Endothelial cell of umbilical vein (primary cell): ENCODE results near the gene SNX24. TPM values are rescaled to one million over a fixed set of nuclear protein-coding genes. Genes with fewer than 3 reads are reported as not detected.
A peak's percentile ranks its signal among the peaks of the same experiment; 100 is the strongest.

Source experiments
- BruUV-seq: library from RNA; stranded (reverse); fragments of 400-500 nt; replicated peaks from 2 replicates; lab custom pipeline; 2021; lab: Mats Ljungman, UMichigan
- CTCF ChIA-PET: fragments of 300-600, 350-600 bp; sonication (Branson Sonifier 250); formaldehyde crosslinking; loops from one replicate; lab custom pipeline; 2021; ENCODE audit warnings: antibody characterized with exemption, inconsistent platforms; lab: Charles Lee
- POLR2A ChIA-PET: fragments of 300-600, 350-600 bp; sonication (Branson Sonifier 250); formaldehyde crosslinking; loops from one replicate; lab custom pipeline; 2021; ENCODE audit warnings: antibody characterized with exemption, inconsistent platforms; lab: Charles Lee
- DNase-seq: peaks from one replicate; pipeline ENCODE4 v3.0.0-alpha.2; 2011; ENCODE audit warnings: low read depth, low spot score
- FAIRE-seq: peaks from 2 replicates; lab custom pipeline; 2011; peaks lifted over from hg19 to GRCh38; lab: Jason Lieb, UNC
- H2AFZ ChIP-seq: 2 replicates; pipeline ENCODE4 v1.6.0; 2012; ENCODE audit warnings: low read depth, low read length, control low read depth, inconsistent platforms
- H3K27ac ChIP-seq: 2 replicates; pipeline ENCODE4 v1.5.1; 2011; ENCODE audit warnings: low read depth, mild to moderate bottlenecking, control low read depth, low read length, moderate library complexity; ENCODE audit not compliant: insufficient read depth
- H3K27me3 ChIP-seq, 2 experiments: 2 replicates each; pipeline versions ENCODE4 v1.6.0 to v1.6.1; 2011; ENCODE audit warnings: low read length in 2 of 2, mixed read lengths in 1 of 2; ENCODE audit not compliant: control insufficient read depth in 2 of 2, insufficient read depth in 2 of 2
- H3K36me3 ChIP-seq, 2 experiments: 2 replicates in 1 of 2; 3 replicates in 1 of 2; pipeline ENCODE4 v1.5.1; 2011; ENCODE audit warnings: low read length in 2 of 2, mild to moderate bottlenecking in 1 of 2, moderate library complexity in 1 of 2; ENCODE audit not compliant: control insufficient read depth in 2 of 2, insufficient read depth in 2 of 2; ENCODE audit errors: extremely low read depth in 1 of 2
- H3K4me1 ChIP-seq: 3 replicates; pipeline ENCODE4 v1.5.1; 2011; ENCODE audit warnings: mild to moderate bottlenecking, low read length; ENCODE audit not compliant: control insufficient read depth, insufficient read depth; ENCODE audit errors: extremely low read depth
- H3K4me2 ChIP-seq: 2 replicates; pipeline ENCODE4 v1.6.1; 2011; ENCODE audit warnings: low read length, control low read depth, mixed read lengths; ENCODE audit not compliant: insufficient read depth
- H3K4me3 ChIP-seq, 3 experiments: fragments of 200-600 bp in 1 of 3; sonication (generic), shearing (Covaris generic) in 1 of 3; replicated peaks in 1 of 3; 2 replicates each; pipeline ENCODE4 v1.5.1; 2011 to 2016; ENCODE audit warnings: control low read depth in 3 of 3, low read length in 3 of 3, mild to moderate bottlenecking in 2 of 3, inconsistent platforms in 1 of 3, low read depth in 1 of 3, moderate library complexity in 1 of 3; ENCODE audit not compliant: insufficient read depth in 1 of 3
- H3K79me2 ChIP-seq: 2 replicates; pipeline ENCODE4 v1.6.0; 2012; ENCODE audit warnings: low read length, inconsistent platforms; ENCODE audit not compliant: control insufficient read depth, insufficient read depth
- H3K9ac ChIP-seq: replicated peaks from 2 replicates; pipeline ENCODE3; 2011; ENCODE audit warnings: low read length, control low read depth; ENCODE audit not compliant: insufficient read depth; ENCODE audit errors: extremely low read depth
- H3K9me1 ChIP-seq: replicated peaks from 3 replicates; pipeline ENCODE4 v1.6.0; 2011; ENCODE audit warnings: mild to moderate bottlenecking, low read length; ENCODE audit not compliant: control insufficient read depth, insufficient read depth; ENCODE audit errors: extremely low read depth
- H3K9me3 ChIP-seq: replicated peaks from 2 replicates; pipeline ENCODE4 v1.5.1; 2012; ENCODE audit warnings: low read length, inconsistent platforms; ENCODE audit not compliant: control insufficient read depth, insufficient read depth
- H4K20me1 ChIP-seq: replicated peaks from 2 replicates; pipeline ENCODE3; 2011; ENCODE audit warnings: mild to moderate bottlenecking, low read length; ENCODE audit not compliant: control insufficient read depth, insufficient read depth; ENCODE audit errors: extremely low read depth
- CTCF ChIP-seq, 2 donors: IDR thresholded peaks; 1 replicate in 1 of 2; 2 replicates in 1 of 2; pipeline ENCODE4 v1.5.1; 2011; ENCODE audit warnings: low read length in 2 of 2, mild to moderate bottlenecking in 2 of 2, moderate library complexity in 2 of 2, control low read depth in 1 of 2, inconsistent platforms in 1 of 2, low read depth in 1 of 2; ENCODE audit not compliant: insufficient read depth in 1 of 2; ENCODE audit errors: extremely low read depth in 1 of 2
- EZH2 ChIP-seq: IDR thresholded peaks from 2 replicates; pipeline ENCODE4 v1.6.1; 2012; ENCODE audit warnings: borderline replicate concordance, low read depth, mild to moderate bottlenecking, moderate library complexity, low read length, inconsistent platforms; ENCODE audit not compliant: severe bottlenecking
- FOS ChIP-seq: IDR thresholded peaks from 2 replicates; pipeline ENCODE4 v1.6.1; 2011; ENCODE audit warnings: mild to moderate bottlenecking, low read length, moderate library complexity, borderline replicate concordance; ENCODE audit not compliant: insufficient read depth
- GATA2 ChIP-seq: IDR thresholded peaks from 2 replicates; pipeline ENCODE4 v1.7.0; 2011; ENCODE audit warnings: low read depth, mild to moderate bottlenecking, moderate library complexity, mixed read lengths, low read length; ENCODE audit not compliant: insufficient read length, insufficient read depth
- JUN ChIP-seq: IDR thresholded peaks from 2 replicates; pipeline ENCODE4 v1.6.1; 2011; ENCODE audit warnings: borderline replicate concordance, low read depth; ENCODE audit not compliant: insufficient read length, insufficient read depth
- MYC ChIP-seq: IDR thresholded peaks from one replicate; pipeline ENCODE4 v1.6.1; 2011; ENCODE audit warnings: mild to moderate bottlenecking, low read depth, low read length
- POLR2A ChIP-seq: IDR thresholded peaks from 2 replicates; pipeline ENCODE4 v1.6.1; 2012; ENCODE audit warnings: low read depth, mild to moderate bottlenecking, control low read depth, low read length
- POLR2AphosphoS5 ChIP-seq: IDR thresholded peaks from 2 replicates; pipeline ENCODE4 v1.6.1; 2012; ENCODE audit warnings: low read depth, mild to moderate bottlenecking, control low read depth, low read length, moderate library complexity; ENCODE audit not compliant: insufficient read depth
- dilution Hi-C: fragments of 300-500 bp; cut with MboI; formaldehyde crosslinking; loops from one replicate; pipeline ENCODE4 v1.15.0; 2019; ENCODE audit warnings: low sequenced_read_pairs; ENCODE audit not compliant: extremely low pct_ligation_motif_present
- intact Hi-C: fragments of 100-400 bp; cut with micrococcal nuclease; formaldehyde crosslinking; loops from one replicate; pipeline ENCODE4 v1.10.0; 2022
- polyA plus RNA-seq, 4 experiments: library from polyadenylated mRNA; depleted of rRNA in 3 of 4; stranded (reverse) in 3 of 4; unstranded in 1 of 4; fragments of >200 nt; gene quantifications; 2 replicates each; pipeline versions ENCODE4 v1.2.1 to v1.2.3, GENCODE V29; 2011 to 2012; ENCODE audit warnings: missing spikeins in 1 of 4
- total RNA-seq: library from RNA; stranded (reverse); gene quantifications from 2 replicates; pipeline ENCODE4 v1.2.3, GENCODE V29; 2021
- TF ChIP-seq, protein P1 (sequence below): IDR thresholded peaks from 2 replicates; pipeline ENCODE4 v1.6.1; 2011; ENCODE audit not compliant: insufficient read depth, insufficient read length

SNX24 gene
- total and polyA plus RNA-seq, 2 donors (not counting 3 experiments of a cell fraction or from before 2014, with no cell fraction given): 2.9 to 14.9 TPM

GRCh38 chr5:122982376-122982775, 137.0 kb downstream of the SNX24 start:
- TF ChIP-seq EZH2 (no peak), CTCF (IDR thresholded peaks at IDR 0.05; ENCODE audit: extremely low read depth in 1 of 2, insufficient read depth in 1 of 2, low read depth in 1 of 2, low read length in 2 of 2) (no peak), POLR2AphosphoS5 (no peak)
- FAIRE-seq: no peak
- POLR2A ChIA-PET: no interaction called here

DNA sequence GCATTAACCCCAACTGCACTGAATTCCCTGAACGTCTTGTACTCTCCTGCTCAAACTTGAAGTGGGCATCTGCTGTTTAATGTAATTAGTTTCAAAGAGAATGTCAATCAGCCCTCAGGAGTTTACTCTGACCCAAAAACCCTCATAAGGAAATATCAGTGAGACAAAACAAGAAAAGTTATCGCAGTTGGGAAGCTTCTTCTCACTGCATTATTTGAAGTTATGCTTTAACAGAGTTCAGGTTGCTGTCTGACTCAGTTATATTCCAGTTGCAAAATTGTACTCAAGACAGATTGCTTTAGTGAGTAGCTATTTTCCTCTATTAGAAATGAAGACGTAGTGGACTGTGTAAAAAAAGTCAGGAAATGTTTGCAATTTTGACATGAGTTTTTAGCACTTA, 139.0 kb downstream of the SNX24 start:
- Histone ChIP-seq H3K9ac (no peak overlapping the region), H3K9me1 (no peaks in the 10 kb centered on the region), H3K4me2 (no peak overlapping the region), H3K4me3 (no peak overlapping the region), H3K79me2 (no peaks in the 10 kb centered on the region), H3K9me3 (no peaks in the 10 kb centered on the region), H3K4me1 (peaks cover 11% of the 10 kb centered on the region), H3K27me3 (no peaks in the 10 kb centered on the region), H3K36me3 (no peaks in the 10 kb centered on the region), H2AFZ (no peak overlapping the region), H4K20me1 (no peaks in the 10 kb centered on the region), H3K27ac (no peak overlapping the region)
- POLR2A ChIA-PET: no interaction called here
- no peak for TF ChIP-seq MYC
- TF ChIP-seq POLR2A: no peak
- no peak for TF ChIP-seq FOS
- TF ChIP-seq POLR2AphosphoS5: no peak
- TF ChIP-seq JUN: no peak
- no peak for TF ChIP-seq EZH2
- TF ChIP-seq, protein P1, sequence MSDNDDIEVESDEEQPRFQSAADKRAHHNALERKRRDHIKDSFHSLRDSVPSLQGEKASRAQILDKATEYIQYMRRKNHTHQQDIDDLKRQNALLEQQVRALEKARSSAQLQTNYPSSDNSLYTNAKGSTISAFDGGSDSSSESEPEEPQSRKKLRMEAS: no peak
- TF ChIP-seq CTCF (IDR thresholded peaks at IDR 0.05; ENCODE audit: extremely low read depth in 1 of 2, insufficient read depth in 1 of 2, low read depth in 1 of 2, low read length in 2 of 2): no peak
- TF ChIP-seq GATA2: no peak
- CTCF ChIA-PET: no interaction called here
- FAIRE-seq: no peak
- no TSS peak for BruUV-seq
- intact Hi-C loops: no loop called here
- DNase-seq: no peak
- dilution Hi-C loops: no loop called here

More at GRCh38 chr5:122982376-122982775, 137.0 kb downstream of the SNX24 start:
- no peaks in the 10 kb centered on the region for H3K79me2 ChIP-seq
- peaks cover 11% of the 10 kb centered on the region for H3K4me1 ChIP-seq
- H3K27me3 ChIP-seq: no peaks in the 10 kb centered on the region
- H2AFZ ChIP-seq: no peak overlapping the region
- no peaks in the 10 kb centered on the region for H3K9me1 ChIP-seq
- no peak for DNase-seq
- CTCF ChIA-PET: no interaction called here
- peak overlapping the region; percentile 35 for H3K4me2 ChIP-seq
- no TSS peak for BruUV-seq
- H3K27ac ChIP-seq: no peak overlapping the region
- dilution Hi-C loops: no loop called here
- intact Hi-C loops: no loop called here
- no peaks in the 10 kb centered on the region for H3K36me3 ChIP-seq
- no peak overlapping the region for H3K9ac ChIP-seq
- no peaks in the 10 kb centered on the region for H3K9me3 ChIP-seq
- H4K20me1 ChIP-seq: no peaks in the 10 kb centered on the region
- H3K4me3 ChIP-seq: no peak overlapping the region
